HepG2 (cell line): Measurements from ENCODE around the gene SALL2. TPM values are rescaled to one million over a fixed set of nuclear protein-coding genes. Genes with fewer than 3 reads are reported as not detected.
A peak's percentile ranks its signal among the peaks of the same experiment; 100 is the strongest.

ENCODE experiments used
- CEBPB ChIP-seq: IDR thresholded peaks from 2 replicates; pipeline ENCODE4 v1.6.1; 2011; ENCODE audit warnings: low read depth, low read length, improper control_type of control experiment, borderline replicate concordance
- CREB1 ChIP-seq, 2 experiments: fragments of 450-650 bp in 1 of 2; IDR thresholded peaks; 2 replicates each; pipeline ENCODE4 v1.6.1; 2016 to 2017; ENCODE audit warnings: control low read depth in 1 of 2, mild to moderate bottlenecking in 1 of 2, missing compliant biosample characterization in 1 of 2, missing genetic modification characterization in 1 of 2
- HCFC1 ChIP-seq: fragments of 150-350 bp; IDR thresholded peaks from 2 replicates; pipeline ENCODE4 v1.6.1; 2014; ENCODE audit warnings: low read depth, low read length
- NR2C2 ChIP-seq: sonication (generic); formaldehyde crosslinking; IDR thresholded peaks from 2 replicates; pipeline ENCODE4 v1.4.0; 2020; ENCODE audit warnings: missing genetic modification reagents, mild to moderate bottlenecking, moderate library complexity, borderline replicate concordance
- PAWR ChIP-seq: sonication (generic); formaldehyde crosslinking; IDR thresholded peaks from 2 replicates; pipeline ENCODE4 v1.4.0; 2020; ENCODE audit warnings: missing genetic modification reagents, mild to moderate bottlenecking, borderline replicate concordance
- PCBP1 ChIP-seq: fragments of 200-400 bp; formaldehyde crosslinking; IDR thresholded peaks from 2 replicates; pipeline ENCODE4 v1.6.1; 2017; ENCODE audit warnings: mild to moderate bottlenecking, low read depth, low read length, borderline replicate concordance
- PTBP1 ChIP-seq: fragments of 200-400 bp; formaldehyde crosslinking; IDR thresholded peaks from 2 replicates; pipeline ENCODE4 v1.6.1; 2018; ENCODE audit warnings: low read length, low read depth; ENCODE audit not compliant: poor library complexity, severe bottlenecking
- SALL1 ChIP-seq: sonication (generic); formaldehyde crosslinking; IDR thresholded peaks from 2 replicates; pipeline ENCODE4 v1.8.0; 2022; ENCODE audit warnings: mild to moderate bottlenecking, missing genetic modification reagents
- SP5 ChIP-seq: IDR thresholded peaks from 2 replicates; pipeline ENCODE4 v1.6.1; 2016; ENCODE audit warnings: low read depth, borderline replicate concordance
- SRY ChIP-seq: sonication (generic); formaldehyde crosslinking; IDR thresholded peaks from 2 replicates; pipeline ENCODE4 v1.8.0; 2022; ENCODE audit warnings: mild to moderate bottlenecking, missing genetic modification reagents
- TBX2 ChIP-seq: sonication (generic); formaldehyde crosslinking; IDR thresholded peaks from 2 replicates; pipeline ENCODE4 v1.5.0; 2020; ENCODE audit warnings: missing genetic modification reagents, mild to moderate bottlenecking, borderline replicate concordance
- XRCC5 ChIP-seq: fragments of 200-400 bp; formaldehyde crosslinking; optimal IDR thresholded peaks from 2 replicates; pipeline ENCODE3; 2017; ENCODE audit warnings: mild to moderate bottlenecking, low read length
- polyA plus RNA-seq, 8 experiments: library from polyadenylated mRNA; depleted of rRNA in 3 of 8; stranded (reverse) in 7 of 8; unstranded in 1 of 8; fragments of >200 nt; fragmentation: Illumina TruSeq in 4 of 8; extraction: Trizol in 4 of 8; gene quantifications; 2 replicates each; pipeline versions ENCODE4 v1.2.1 to v1.2.3, GENCODE V29; 2011 to 2016; ENCODE audit warnings: low read depth in 4 of 8, missing spikeins in 1 of 8, mixed read lengths in 1 of 8; ENCODE audit not compliant: insufficient read depth in 1 of 8
- total RNA-seq, 5 experiments: library from RNA; depleted of rRNA; stranded (reverse); fragments of >200 nt; fragmentation: Illumina TruSeq; extraction: Trizol; gene quantifications; 2 replicates each; pipeline ENCODE4 v1.2.3, GENCODE V29; 2016; ENCODE audit warnings: low read depth in 1 of 5
- TF ChIP-seq, protein P1 (sequence below): sonication (generic); formaldehyde crosslinking; IDR thresholded peaks from 2 replicates; pipeline ENCODE4 v1.4.0; 2020; ENCODE audit warnings: missing genetic modification reagents, borderline replicate concordance
- TF ChIP-seq, protein P2 (sequence below): sonication (generic); formaldehyde crosslinking; IDR thresholded peaks from 2 replicates; pipeline ENCODE4 v1.5.0; 2020; ENCODE audit warnings: missing genetic modification reagents, mild to moderate bottlenecking, borderline replicate concordance
- TF ChIP-seq, protein P3 (sequence below): sonication (generic); formaldehyde crosslinking; IDR thresholded peaks from 2 replicates; pipeline ENCODE4 v1.4.0; 2020; ENCODE audit warnings: missing genetic modification reagents
- TF ChIP-seq, protein P4 (sequence below): sonication (generic); formaldehyde crosslinking; IDR thresholded peaks from 2 replicates; pipeline ENCODE4 v1.5.0; 2020; ENCODE audit warnings: mild to moderate bottlenecking, missing genetic modification reagents

SALL2 gene
- total and polyA plus RNA-seq, 2 of the 13 experiments (the other 11 are each of a cell fraction or from before 2014, with no cell fraction given), result 4.9 to 5.8 TPM

DNA sequence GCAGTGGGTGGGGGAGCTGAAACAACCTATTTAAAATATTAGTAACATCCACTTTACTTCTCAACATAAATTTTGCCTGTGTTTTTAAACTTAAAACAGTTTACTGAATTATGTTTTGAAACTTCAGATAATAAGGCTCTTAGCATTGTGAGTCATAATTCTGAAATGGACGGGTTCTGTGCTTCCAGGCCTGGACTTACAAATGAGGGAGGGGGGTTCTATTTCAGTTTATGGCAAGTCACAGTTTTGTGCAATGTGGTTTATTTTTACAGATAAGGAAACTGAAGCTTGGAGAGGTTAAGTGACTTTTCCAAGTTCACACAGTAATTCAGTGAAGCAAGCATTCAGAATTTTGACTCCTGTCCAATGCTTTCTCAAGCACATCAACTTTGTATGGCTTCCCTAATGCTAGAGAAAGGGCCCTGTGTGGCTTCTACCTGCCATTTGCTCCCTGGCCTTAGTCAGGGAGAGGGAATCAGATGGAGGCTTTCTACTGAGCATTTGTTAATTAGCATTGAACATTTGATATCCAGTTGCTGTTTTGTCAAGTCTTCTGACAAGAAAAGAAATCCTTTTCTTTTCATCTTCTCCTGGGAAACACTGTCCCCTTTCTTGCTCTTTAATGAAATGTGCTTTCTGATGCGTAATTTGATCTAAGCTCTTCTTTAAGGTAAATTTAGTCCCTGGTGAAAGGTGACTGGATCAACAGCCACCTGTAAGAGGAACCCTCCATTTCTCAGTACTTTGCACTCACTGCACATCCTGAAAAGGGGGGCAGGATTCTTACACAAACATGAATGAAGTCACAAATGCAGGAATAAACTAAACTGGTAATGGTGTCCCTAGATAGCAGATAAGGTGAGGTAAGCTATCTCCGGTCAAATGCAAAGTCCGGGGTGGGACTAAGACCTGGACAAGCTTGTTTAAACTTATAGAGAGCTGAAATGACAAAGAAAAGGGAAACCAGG, 2.5 kb upstream of the SALL2 start (continued):
- TF ChIP-seq, protein P1, sequence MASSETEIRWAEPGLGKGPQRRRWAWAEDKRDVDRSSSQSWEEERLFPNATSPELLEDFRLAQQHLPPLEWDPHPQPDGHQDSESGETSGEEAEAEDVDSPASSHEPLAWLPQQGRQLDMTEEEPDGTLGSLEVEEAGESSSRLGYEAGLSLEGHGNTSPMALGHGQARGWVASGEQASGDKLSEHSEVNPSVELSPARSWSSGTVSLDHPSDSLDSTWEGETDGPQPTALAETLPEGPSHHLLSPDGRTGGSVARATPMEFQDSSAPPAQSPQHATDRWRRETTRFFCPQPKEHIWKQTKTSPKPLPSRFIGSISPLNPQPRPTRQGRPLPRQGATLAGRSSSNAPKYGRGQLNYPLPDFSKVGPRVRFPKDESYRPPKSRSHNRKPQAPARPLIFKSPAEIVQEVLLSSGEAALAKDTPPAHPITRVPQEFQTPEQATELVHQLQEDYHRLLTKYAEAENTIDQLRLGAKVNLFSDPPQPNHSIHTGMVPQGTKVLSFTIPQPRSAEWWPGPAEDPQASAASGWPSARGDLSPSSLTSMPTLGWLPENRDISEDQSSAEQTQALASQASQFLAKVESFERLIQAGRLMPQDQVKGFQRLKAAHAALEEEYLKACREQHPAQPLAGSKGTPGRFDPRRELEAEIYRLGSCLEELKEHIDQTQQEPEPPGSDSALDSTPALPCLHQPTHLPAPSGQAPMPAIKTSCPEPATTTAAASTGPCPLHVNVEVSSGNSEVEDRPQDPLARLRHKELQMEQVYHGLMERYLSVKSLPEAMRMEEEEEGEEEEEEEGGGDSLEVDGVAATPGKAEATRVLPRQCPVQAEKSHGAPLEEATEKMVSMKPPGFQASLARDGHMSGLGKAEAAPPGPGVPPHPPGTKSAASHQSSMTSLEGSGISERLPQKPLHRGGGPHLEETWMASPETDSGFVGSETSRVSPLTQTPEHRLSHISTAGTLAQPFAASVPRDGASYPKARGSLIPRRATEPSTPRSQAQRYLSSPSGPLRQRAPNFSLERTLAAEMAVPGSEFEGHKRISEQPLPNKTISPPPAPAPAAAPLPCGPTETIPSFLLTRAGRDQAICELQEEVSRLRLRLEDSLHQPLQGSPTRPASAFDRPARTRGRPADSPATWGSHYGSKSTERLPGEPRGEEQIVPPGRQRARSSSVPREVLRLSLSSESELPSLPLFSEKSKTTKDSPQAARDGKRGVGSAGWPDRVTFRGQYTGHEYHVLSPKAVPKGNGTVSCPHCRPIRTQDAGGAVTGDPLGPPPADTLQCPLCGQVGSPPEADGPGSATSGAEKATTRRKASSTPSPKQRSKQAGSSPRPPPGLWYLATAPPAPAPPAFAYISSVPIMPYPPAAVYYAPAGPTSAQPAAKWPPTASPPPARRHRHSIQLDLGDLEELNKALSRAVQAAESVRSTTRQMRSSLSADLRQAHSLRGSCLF (CRISPR knock-in tag), result no peak
- TF ChIP-seq PAWR (CRISPR knock-in tag), result no peak
- TF ChIP-seq, protein P2, sequence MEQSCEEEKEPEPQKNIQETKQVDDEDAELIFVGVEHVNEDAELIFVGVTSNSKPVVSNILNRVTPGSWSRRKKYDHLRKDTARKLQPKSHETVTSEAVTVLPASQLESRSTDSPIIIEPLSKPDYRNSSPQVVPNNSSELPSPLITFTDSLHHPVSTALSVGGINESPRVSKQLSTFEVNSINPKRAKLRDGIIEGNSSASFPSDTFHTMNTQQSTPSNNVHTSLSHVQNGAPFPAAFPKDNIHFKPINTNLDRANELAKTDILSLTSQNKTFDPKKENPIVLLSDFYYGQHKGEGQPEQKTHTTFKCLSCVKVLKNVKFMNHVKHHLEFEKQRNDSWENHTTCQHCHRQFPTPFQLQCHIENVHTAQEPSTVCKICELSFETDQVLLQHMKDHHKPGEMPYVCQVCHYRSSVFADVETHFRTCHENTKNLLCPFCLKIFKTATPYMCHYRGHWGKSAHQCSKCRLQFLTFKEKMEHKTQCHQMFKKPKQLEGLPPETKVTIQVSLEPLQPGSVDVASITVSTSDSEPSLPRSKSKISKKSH (CRISPR knock-in tag), result no peak
- TF ChIP-seq, protein P3, sequence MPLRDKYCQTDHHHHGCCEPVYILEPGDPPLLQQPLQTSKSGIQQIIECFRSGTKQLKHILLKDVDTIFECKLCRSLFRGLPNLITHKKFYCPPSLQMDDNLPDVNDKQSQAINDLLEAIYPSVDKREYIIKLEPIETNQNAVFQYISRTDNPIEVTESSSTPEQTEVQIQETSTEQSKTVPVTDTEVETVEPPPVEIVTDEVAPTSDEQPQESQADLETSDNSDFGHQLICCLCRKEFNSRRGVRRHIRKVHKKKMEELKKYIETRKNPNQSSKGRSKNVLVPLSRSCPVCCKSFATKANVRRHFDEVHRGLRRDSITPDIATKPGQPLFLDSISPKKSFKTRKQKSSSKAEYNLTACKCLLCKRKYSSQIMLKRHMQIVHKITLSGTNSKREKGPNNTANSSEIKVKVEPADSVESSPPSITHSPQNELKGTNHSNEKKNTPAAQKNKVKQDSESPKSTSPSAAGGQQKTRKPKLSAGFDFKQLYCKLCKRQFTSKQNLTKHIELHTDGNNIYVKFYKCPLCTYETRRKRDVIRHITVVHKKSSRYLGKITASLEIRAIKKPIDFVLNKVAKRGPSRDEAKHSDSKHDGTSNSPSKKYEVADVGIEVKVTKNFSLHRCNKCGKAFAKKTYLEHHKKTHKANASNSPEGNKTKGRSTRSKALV (CRISPR knock-in tag), result 0 out of 2 replicates have a peak, but pooled peaks have one; percentile 7
- TF ChIP-seq, protein P4, sequence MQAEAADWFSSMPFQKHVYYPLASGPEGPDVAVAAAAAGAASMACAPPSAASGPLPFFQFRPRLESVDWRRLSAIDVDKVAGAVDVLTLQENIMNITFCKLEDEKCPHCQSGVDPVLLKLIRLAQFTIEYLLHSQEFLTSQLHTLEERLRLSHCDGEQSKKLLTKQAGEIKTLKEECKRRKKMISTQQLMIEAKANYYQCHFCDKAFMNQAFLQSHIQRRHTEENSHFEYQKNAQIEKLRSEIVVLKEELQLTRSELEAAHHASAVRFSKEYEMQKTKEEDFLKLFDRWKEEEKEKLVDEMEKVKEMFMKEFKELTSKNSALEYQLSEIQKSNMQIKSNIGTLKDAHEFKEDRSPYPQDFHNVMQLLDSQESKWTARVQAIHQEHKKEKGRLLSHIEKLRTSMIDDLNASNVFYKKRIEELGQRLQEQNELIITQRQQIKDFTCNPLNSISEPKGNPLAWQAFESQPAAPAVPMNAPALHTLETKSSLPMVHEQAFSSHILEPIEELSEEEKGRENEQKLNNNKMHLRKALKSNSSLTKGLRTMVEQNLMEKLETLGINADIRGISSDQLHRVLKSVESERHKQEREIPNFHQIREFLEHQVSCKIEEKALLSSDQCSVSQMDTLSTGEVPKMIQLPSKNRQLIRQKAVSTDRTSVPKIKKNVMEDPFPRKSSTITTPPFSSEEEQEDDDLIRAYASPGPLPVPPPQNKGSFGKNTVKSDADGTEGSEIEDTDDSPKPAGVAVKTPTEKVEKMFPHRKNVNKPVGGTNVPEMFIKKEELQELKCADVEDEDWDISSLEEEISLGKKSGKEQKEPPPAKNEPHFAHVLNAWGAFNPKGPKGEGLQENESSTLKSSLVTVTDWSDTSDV (CRISPR knock-in tag), result no peak
- TF ChIP-seq NR2C2 (CRISPR knock-in tag), result 0 out of 2 replicates have a peak, but pooled peaks have one; percentile 23
- no peak for TF ChIP-seq PTBP1
- TF ChIP-seq SALL1 (CRISPR knock-in tag), result peak; percentile 71; the same call in 1 of the 2 replicates
- TF ChIP-seq CEBPB, result no peak; the same call in 1 of the 2 replicates
- no peak for TF ChIP-seq XRCC5
- no peak for TF ChIP-seq CREB1 (IDR thresholded peaks at IDR 0.05)
- TF ChIP-seq CREB1 (CRISPR knock-in tag; IDR thresholded peaks at IDR 0.05), result peak; percentile 83; the same call in 1 of the 2 replicates
- no peak for TF ChIP-seq PCBP1
- no peak for TF ChIP-seq HCFC1
- peak; percentile 90 for TF ChIP-seq TBX2
- 0 out of 2 replicates have a peak, but pooled peaks have one; percentile 25 for TF ChIP-seq SP5 (CRISPR knock-in tag)
- no peak for TF ChIP-seq SRY (CRISPR knock-in tag)
